GM21360 (cell line): ENCODE data around the gene BICDL2.
"Not testable (repeated sequence)": the region's sequence is repeated elsewhere in the genome, so short reads cannot be mapped to it uniquely, and the experiment has no call there.

Source experiments
- ATAC-seq: cut with Tn5 transposase; IDR thresholded peaks from one replicate; pipeline ENCODE4 v1.9.1; 2021; ENCODE audit warnings: mild to moderate bottlenecking, moderate library complexity; ENCODE audit not compliant: unreplicated experiment

Gene BICDL2

GRCh38 chr16:3065069-3065741 lies 28.5 kb upstream of the BICDL2 start, which contains the start of gene IL32:
Gene IL32 (plus strand): TSS chr16:3065640. CDS start chr16:3065812, 172 bp downstream.
- no peak for ATAC-seq

DNA sequence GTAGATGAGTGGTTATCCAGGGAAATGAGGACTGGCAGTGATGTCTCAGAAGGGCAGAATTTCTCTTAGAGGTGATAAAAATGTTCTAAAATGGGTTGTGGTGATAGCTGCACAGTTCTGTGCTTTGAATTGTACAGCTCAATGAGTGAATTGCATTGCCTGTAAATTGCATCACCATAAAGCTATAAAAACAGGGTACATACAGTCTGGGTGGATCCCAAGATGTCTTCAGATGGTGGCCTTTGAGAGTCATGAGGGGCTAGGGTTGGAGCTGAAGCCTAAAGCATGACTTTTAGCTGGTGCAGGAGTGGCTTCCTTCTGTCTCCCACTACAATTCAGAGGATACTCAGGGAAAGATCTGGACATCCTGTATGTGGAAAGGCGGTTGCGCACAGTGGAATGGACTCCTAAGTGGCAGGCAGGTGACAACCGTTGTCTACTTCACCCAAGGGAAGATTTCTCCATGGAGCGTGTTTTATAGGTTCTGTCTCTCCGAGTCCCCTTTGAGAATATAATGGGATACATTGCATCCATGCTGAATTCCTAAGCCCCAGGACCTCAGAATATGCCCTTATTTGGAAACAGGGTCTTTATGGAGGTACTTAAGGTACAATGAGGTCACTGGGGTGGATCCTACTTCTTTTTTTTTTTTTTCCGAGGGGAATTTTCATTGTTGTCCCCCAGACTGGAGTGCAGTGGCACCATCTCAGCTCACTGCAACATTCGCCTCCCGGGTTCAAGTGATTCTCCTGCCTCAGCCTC lies 27.1 kb upstream of the BICDL2 start:
- no peak for ATAC-seq

DNA sequence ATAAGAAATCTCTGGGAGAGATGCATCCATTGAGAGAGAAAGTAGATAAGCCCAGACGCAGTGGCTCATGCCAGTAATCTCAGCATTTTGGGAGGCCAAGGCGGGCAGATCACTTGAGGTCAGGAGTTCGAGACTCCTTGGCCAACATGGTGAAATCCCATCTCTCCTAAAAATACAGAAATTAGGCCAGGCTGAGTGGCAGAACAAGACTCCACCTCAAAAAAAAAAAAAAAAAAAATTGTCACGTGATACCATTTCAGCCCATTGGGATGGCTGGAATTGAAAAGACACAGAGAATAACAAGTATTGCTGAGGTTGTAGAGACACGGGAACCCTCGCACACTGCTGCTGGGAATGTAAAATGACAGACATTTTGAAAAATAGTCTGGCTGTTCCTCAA lies 25.8 kb upstream of the BICDL2 start:
- ATAC-seq, result no peak

GRCh38 chr16:3060339-3061127 lies 23.8 kb upstream of the BICDL2 start:
- no peak for ATAC-seq

DNA sequence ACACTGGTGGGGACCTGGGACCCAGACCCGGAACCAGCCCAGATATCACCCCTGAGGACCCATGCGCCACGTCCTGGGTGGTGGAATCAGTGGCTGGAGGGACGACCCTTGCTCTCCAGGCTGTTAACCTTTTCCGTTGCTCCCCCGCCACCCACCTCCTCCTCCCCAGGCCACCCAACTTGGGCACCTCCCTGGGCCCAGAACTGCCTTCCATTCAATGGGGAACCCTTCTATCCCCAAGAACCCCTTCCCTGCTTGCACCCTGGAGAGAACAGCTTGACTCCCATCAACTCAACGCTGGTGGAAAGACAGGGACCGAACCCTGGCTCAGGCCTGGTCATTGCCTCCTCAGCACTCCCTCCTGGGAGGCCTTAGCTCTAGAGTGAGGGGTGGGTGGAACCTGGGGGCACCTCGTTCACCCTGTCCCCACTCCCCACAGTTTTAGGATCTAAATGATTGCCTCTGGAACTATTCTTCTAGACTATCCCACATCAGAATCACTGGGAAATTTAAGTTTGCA lies 23.0 kb upstream of the BICDL2 start:
- ATAC-seq, result no peak

DNA sequence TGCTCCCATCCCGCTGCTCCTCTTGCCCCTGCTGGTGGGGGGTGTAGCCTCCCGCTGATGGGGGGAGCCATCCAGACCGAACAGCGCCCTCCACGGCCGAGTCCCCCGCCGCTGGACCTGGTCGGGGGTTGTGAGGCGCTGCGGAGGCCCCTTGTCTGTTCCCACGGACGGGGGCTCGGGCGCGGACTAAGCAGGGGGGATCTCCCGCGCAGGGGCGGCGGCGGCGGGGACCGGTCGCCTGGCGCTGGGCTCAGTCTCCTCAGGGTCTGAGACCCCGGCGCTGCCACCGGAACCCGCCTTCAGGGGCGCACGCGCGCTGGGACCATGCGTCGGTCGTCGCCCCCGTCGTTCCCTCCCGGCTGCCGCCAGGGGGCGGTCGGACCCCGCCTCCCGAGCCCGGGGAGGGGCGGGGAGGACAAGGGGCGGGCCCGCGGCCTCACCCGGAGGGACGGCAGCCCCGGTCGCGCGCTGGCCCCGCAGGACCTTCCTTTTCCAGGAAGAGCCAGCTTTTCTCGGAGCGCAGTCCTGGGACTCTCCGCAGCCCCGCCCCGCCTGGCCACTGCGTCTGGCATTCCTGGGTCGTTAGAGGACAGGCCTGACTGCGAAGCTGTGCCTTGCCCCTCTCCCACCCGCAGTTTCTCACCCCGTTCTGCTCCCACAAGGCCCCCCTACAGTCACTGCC lies 22.4 kb upstream of the BICDL2 start:
- ATAC-seq, result no peak

GRCh38 chr16:3058139-3059030 lies 21.6 kb upstream of the BICDL2 start:
- no peak for ATAC-seq

GRCh38 chr16:3057181-3058138 lies 20.7 kb upstream of the BICDL2 start:
- ATAC-seq, result no peak

- ATAC-seq, result no peak
These were observed 19.8 kb upstream of the BICDL2 start for GRCh38 chr16:3056336-3057180.

- ATAC-seq, result not testable (repeated sequence)
These were observed 19.0 kb upstream of the BICDL2 start for GRCh38 chr16:3055734-3056115.

GRCh38 chr16:3054965-3055733 lies 18.4 kb upstream of the BICDL2 start:
- no peak for ATAC-seq

DNA sequence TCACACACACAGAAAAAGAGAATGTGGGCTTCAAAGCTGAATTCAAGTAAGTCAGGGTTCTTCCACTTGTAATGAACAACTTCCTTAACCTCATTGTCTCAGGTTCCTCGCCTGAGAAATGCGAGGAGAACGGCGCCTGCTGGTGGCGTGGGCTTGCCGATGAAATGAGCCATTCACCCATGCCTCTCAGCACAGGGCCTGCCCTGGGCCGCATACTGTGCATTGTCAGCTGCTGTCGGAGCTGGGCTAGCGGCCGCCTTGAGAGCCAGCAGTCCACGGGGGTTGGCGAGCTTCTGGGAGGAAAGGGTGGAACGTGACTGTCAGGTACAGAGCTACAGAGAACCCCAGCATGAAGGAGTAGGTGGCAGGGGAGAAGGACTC lies 16.6 kb upstream of the BICDL2 start:
- not testable (repeated sequence) for ATAC-seq

DNA sequence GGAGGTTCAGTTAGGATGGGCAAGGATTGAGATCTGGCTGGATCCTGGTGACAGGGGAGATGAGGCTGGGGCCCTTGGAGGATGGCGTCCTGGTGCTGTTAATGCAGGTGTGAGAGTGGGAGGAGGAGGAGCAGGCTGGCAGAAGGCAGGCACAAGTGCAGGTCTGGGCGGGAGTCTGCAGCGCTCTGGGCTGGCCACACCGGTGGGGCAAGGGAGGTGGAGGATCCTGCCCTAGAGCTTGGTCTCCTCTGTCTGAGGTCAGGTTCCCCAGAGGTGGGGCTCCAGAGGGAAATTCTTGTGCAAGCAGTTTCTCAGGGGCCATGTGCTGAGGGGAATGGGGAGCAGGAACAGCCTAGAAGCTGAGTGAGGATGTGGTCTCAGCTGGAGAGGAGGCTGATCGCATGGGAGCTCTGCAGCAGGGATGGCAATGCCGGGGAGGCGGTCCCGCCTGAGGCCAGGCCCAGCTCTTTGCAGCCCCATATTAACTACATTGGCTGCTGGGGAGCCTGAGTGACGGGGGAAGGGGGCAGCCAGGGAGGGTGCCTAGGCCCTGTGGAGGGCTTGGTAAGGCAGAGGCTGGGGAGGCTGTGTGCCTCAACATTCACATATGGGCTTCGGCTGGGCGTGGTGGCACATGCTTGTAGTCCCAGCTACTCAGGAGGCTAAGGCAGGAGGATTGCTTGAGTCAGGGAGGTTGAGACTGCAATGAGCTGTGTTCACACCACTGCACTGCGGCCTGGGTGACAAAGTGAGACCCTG lies 16.0 kb upstream of the BICDL2 start:
- not testable (repeated sequence) for ATAC-seq

DNA sequence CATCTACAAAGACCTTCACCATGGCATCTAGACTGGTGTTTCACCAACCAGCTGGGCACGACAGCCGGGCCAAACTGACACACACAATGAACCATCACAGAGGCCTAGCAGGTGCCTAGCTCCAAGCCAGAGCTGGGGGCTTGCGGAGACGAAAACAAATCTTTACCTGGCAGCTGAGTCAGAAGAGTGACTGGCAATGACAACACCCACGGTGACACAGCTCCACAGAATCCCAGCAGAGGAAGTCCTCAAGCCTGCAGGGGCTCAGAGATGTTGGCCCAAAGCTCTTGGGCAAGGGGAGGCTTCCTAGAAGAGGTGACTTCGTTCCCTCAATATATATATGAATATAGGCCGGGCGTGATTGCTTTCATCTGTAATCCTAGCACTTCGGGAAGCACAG lies 14.8 kb upstream of the BICDL2 start:
- no peak for ATAC-seq

GRCh38 chr16:3051009-3051408 lies 14.3 kb upstream of the BICDL2 start:
- no peak for ATAC-seq

GRCh38 chr16:3050487-3050886 lies 13.7 kb upstream of the BICDL2 start:
- no peak for ATAC-seq
